HCT116 (cell line): ENCODE data around the gene STEAP1. TPM values are rescaled to one million over a fixed set of nuclear protein-coding genes. Genes with fewer than 3 reads are reported as not detected.

Experiments
- ATAC-seq: fragments of 200-7000 bp; cut with Tn5 transposase; 2 replicates; pipeline ENCODE4 v1.9.1; 2020; ENCODE audit warnings: mild to moderate bottlenecking, moderate library complexity
- BruUV-seq: library from RNA; stranded (reverse); fragments of 400-500 nt; replicated peaks from 2 replicates; lab custom pipeline; 2021; lab: Mats Ljungman, UMichigan
- CTCF ChIA-PET: fragments of 300-600 bp; sonication (Branson Sonifier 250); formaldehyde crosslinking; loops from one replicate; lab custom pipeline; 2021; ENCODE audit warnings: antibody characterized with exemption; lab: Charles Lee
- POLR2A ChIA-PET: fragments of 300-600, 350-600 bp; sonication (Branson Sonifier 250); formaldehyde crosslinking; loops from one replicate; lab custom pipeline; 2021; ENCODE audit warnings: antibody characterized with exemption; lab: Charles Lee
- RAD21 ChIA-PET, 2 experiments: fragments of 300-600 bp; sonication (Branson Sonifier 250); formaldehyde crosslinking; loops; one replicate each; lab custom pipeline; 2023; ENCODE audit warnings: low total read pairs in 2 of 2; ENCODE audit not compliant: uncharacterized antibody in 2 of 2, unreplicated experiment in 2 of 2, low non-redundant PET in 1 of 2; lab: Charles Lee
- DNase-seq: peaks from one replicate; pipeline ENCODE4 v3.0.0-alpha.2; 2010; ENCODE audit warnings: low read depth, low spot score
- H2AFZ ChIP-seq: fragments of 200-600 bp; shearing (Covaris generic), sonication (generic); 2 replicates; pipeline ENCODE4 v1.6.1; 2017; ENCODE audit warnings: low read depth, mixed run types, mixed read lengths, antibody characterized with exemption, low read length; ENCODE audit not compliant: poor library complexity, severe bottlenecking
- H3K27ac ChIP-seq: 2 replicates; pipeline ENCODE4 v1.5.1; 2012; ENCODE audit warnings: low read depth, low read length
- H3K27me3 ChIP-seq: fragments of 200-600 bp; sonication (generic); 2 replicates; pipeline ENCODE4 v1.6.1; 2016; ENCODE audit warnings: mixed run types, low read length, mixed read lengths; ENCODE audit not compliant: insufficient read depth
- H3K36me3 ChIP-seq, 2 experiments: fragments of 200-500 bp in 1 of 2; fragments of 200-600 bp in 1 of 2; sonication (Bioruptor generic) in 1 of 2; sonication (generic) in 1 of 2; 2 replicates each; pipeline versions ENCODE4 v1.5.1 to v1.6.1; 2014 to 2016; ENCODE audit warnings: low read length in 2 of 2, inconsistent platforms in 1 of 2, mixed read lengths in 1 of 2, mixed run types in 1 of 2; ENCODE audit not compliant: insufficient read depth in 2 of 2, control insufficient read depth in 1 of 2
- H3K4me1 ChIP-seq, 2 experiments: fragments of 200-600 bp in 1 of 2; sonication (generic) in 1 of 2; 2 replicates each; pipeline versions ENCODE4 v1.5.1 to v1.6.1; 2012 to 2017; ENCODE audit warnings: low read length in 2 of 2, inconsistent platforms in 1 of 2, mild to moderate bottlenecking in 1 of 2, mixed read lengths in 1 of 2, mixed run types in 1 of 2, moderate library complexity in 1 of 2; ENCODE audit not compliant: insufficient read depth in 2 of 2, control insufficient read depth in 1 of 2
- H3K4me2 ChIP-seq: fragments of 200-600 bp; sonication (generic); 2 replicates; pipeline ENCODE4 v1.6.1; 2017; ENCODE audit warnings: mixed run types, low read length, mixed read lengths
- H3K4me3 ChIP-seq, 2 experiments: fragments of 200-600 bp in 1 of 2; sonication (generic) in 1 of 2; replicated peaks in 1 of 2; 2 replicates each; pipeline ENCODE4 v1.5.1; 2011 to 2016; ENCODE audit warnings: low read length in 2 of 2, control low read depth in 1 of 2, low read depth in 1 of 2, mild to moderate bottlenecking in 1 of 2, mixed read lengths in 1 of 2, mixed run types in 1 of 2
- H3K79me2 ChIP-seq: fragments of 200-600 bp; sonication (generic); 2 replicates; pipeline ENCODE4 v1.6.1; 2017; ENCODE audit warnings: mild to moderate bottlenecking, mixed run types, low read length, moderate library complexity, mixed read lengths; ENCODE audit not compliant: insufficient read depth
- H3K9ac ChIP-seq: fragments of 200-600 bp; sonication (generic); 2 replicates; pipeline ENCODE4 v1.6.1; 2016; ENCODE audit warnings: low read length, mixed read lengths
- H3K9me2 ChIP-seq: fragments of 200-600 bp; sonication (generic), shearing (Covaris generic); 2 replicates; pipeline ENCODE4 v1.6.1; 2017; ENCODE audit warnings: mixed run types, mild to moderate bottlenecking, moderate library complexity; ENCODE audit not compliant: insufficient read depth
- H3K9me3 ChIP-seq, 2 experiments: fragments of 200-500 bp in 1 of 2; fragments of 200-600 bp in 1 of 2; sonication (Bioruptor generic) in 1 of 2; sonication (generic) in 1 of 2; 2 replicates each; pipeline ENCODE4 v1.6.1; 2014 to 2017; ENCODE audit warnings: low read length in 2 of 2, mixed read lengths in 2 of 2, inconsistent platforms in 1 of 2, low read depth in 1 of 2, mild to moderate bottlenecking in 1 of 2, mixed run types in 1 of 2, moderate library complexity in 1 of 2; ENCODE audit not compliant: control insufficient read depth in 1 of 2, insufficient read depth in 1 of 2
- H4K20me1 ChIP-seq: fragments of 200-600 bp; sonication (generic), shearing (Covaris generic); 2 replicates; pipeline ENCODE4 v1.6.1; 2017; ENCODE audit warnings: mixed run types, mild to moderate bottlenecking, moderate library complexity; ENCODE audit not compliant: insufficient read depth
- CEBPB ChIP-seq: IDR thresholded peaks from 2 replicates; pipeline ENCODE4 v1.6.1; 2012; ENCODE audit warnings: low read depth
- EGR1 ChIP-seq: IDR thresholded peaks from 2 replicates; pipeline ENCODE4 v1.6.1; 2012; ENCODE audit warnings: low read depth
- EZH2 ChIP-seq: fragments of 200-600 bp; sonication (generic); IDR thresholded peaks from 2 replicates; pipeline ENCODE4 v1.6.1; 2017; ENCODE audit warnings: antibody characterized with exemption, mixed run types
- JUND ChIP-seq: IDR thresholded peaks from 2 replicates; pipeline ENCODE4 v1.6.1; 2012
- POLR2AphosphoS5 ChIP-seq: IDR thresholded peaks from 2 replicates; pipeline ENCODE4 v1.6.1; 2011; ENCODE audit warnings: mild to moderate bottlenecking, low read depth, low read length, moderate library complexity
- RAD21 ChIP-seq: IDR thresholded peaks from 2 replicates; pipeline ENCODE4 v1.6.1; 2012; ENCODE audit warnings: low read depth, mild to moderate bottlenecking
- SIN3A ChIP-seq: IDR thresholded peaks from 2 replicates; pipeline ENCODE4 v1.6.1; 2012; ENCODE audit warnings: low read depth
- SP1 ChIP-seq: IDR thresholded peaks from 2 replicates; pipeline ENCODE4 v1.6.1; 2012; ENCODE audit warnings: low read depth
- TCF7L2 ChIP-seq: IDR thresholded peaks from 2 replicates; pipeline ENCODE4 v1.7.0; 2011; ENCODE audit warnings: borderline replicate concordance, inconsistent platforms; ENCODE audit not compliant: insufficient read depth, insufficient read length; ENCODE audit errors: extremely low read depth
- YY1 ChIP-seq: IDR thresholded peaks from 2 replicates; pipeline ENCODE4 v1.6.1; 2011; ENCODE audit warnings: low read length, low read depth, moderate library complexity, mild to moderate bottlenecking; ENCODE audit not compliant: insufficient replicate concordance; ENCODE audit errors: extremely low read depth
- ZFX ChIP-seq: fragments of 450-650 bp; IDR thresholded peaks from 2 replicates; pipeline ENCODE4 v1.6.1; 2017
- ZNF274 ChIP-seq: fragments of 200-500 bp; sonication (Bioruptor generic); IDR thresholded peaks from 2 replicates; pipeline ENCODE4 v1.6.1; 2014; ENCODE audit warnings: mild to moderate bottlenecking, low read depth, low read length, inconsistent platforms
- intact Hi-C: fragments of 100-400 bp; cut with micrococcal nuclease; formaldehyde crosslinking; loops from 2 replicates; pipeline ENCODE4 v1.10.0; 2022
- total RNA-seq: library from RNA; stranded (reverse); gene quantifications from one replicate; pipeline ENCODE4 v1.2.1, GENCODE V29; 2021; ENCODE audit not compliant: unreplicated experiment
- TF ChIP-seq, protein P1 (sequence below), 3 experiments: fragments of 200-600 bp in 1 of 3; sonication (generic) in 1 of 3; IDR thresholded peaks in 2 of 3; conservative IDR thresholded peaks in 1 of 3; 2 replicates each; pipeline ENCODE4 v1.5.1; 2012 to 2017; ENCODE audit warnings: low read depth in 2 of 3, low read length in 2 of 3, antibody characterized with exemption in 1 of 3, borderline replicate concordance in 1 of 3, control low read depth in 1 of 3, mild to moderate bottlenecking in 1 of 3, mixed read lengths in 1 of 3, mixed run types in 1 of 3, moderate library complexity in 1 of 3; ENCODE audit not compliant: insufficient read depth in 1 of 3
- TF ChIP-seq, protein P2 (sequence below): IDR thresholded peaks from 2 replicates; pipeline ENCODE4 v1.6.1; 2012
- TF ChIP-seq, protein P3 (sequence below): IDR thresholded peaks from 2 replicates; pipeline ENCODE4 v1.6.1; 2011; ENCODE audit warnings: mild to moderate bottlenecking, low read length, moderate library complexity; ENCODE audit not compliant: insufficient replicate concordance; ENCODE audit errors: extremely low read depth

Gene STEAP1
- total RNA-seq, 1 experiment from 2014 or later = 18.8 TPM

DNA sequence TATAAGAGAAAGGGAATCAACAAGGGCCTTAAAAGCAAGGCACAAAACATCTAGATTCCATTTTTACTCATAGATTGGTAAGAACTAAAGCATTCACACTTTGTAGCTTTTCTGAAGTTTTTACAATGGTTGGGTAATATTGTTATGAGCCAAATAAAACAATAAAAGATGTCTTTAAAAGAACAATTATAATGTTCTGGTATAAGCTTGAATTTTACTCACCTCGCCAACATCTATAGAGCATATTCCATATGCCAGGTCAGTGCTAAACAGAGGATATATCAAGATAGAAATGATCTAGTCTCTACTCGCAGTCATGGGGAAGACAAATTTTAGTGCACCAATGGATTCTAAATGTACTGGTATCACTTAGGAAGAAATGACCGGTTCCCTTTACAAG is 11.9 kb downstream of the STEAP1 start:
- no peak overlapping the region for H3K9ac ChIP-seq
- H2AFZ ChIP-seq = no peak overlapping the region
- no TSS peak for BruUV-seq
- intact Hi-C loops = no loop called here
- peaks cover 0 to 14% of the 10 kb centered on the region in 2 experiments; a peak in 3 of 4 replicates for H3K36me3 ChIP-seq
- ATAC-seq (no peak), DNase-seq (no peak)
- ChIA-PET RAD21 (no interaction called here), POLR2A (interaction anchor here (0.7 kb wide), 1 partner anchor 13 kb away, joined by 3 read pairs; no protein-coding TSS in a partner anchor)
- no peaks in the 10 kb centered on the region for H3K79me2 ChIP-seq
- no peaks in the 10 kb centered on the region for H3K9me2 ChIP-seq
- no peaks in the 10 kb centered on the region for H3K27me3 ChIP-seq
- no peaks in the 10 kb centered on the region for H4K20me1 ChIP-seq
- no peak overlapping the region for H3K27ac ChIP-seq
- no peak overlapping the region for H3K4me3 ChIP-seq
- H3K9me3 ChIP-seq = no peaks in the 10 kb centered on the region; a peak in 2 of 4 replicates
- TF ChIP-seq ZNF274 = no peak
- TF ChIP-seq RAD21 = no peak
- no peak for TF ChIP-seq SP1
- TF ChIP-seq JUND = no peak
- TF ChIP-seq POLR2AphosphoS5 = no peak
- TF ChIP-seq TCF7L2 = no peak
- TF ChIP-seq, protein P1, sequence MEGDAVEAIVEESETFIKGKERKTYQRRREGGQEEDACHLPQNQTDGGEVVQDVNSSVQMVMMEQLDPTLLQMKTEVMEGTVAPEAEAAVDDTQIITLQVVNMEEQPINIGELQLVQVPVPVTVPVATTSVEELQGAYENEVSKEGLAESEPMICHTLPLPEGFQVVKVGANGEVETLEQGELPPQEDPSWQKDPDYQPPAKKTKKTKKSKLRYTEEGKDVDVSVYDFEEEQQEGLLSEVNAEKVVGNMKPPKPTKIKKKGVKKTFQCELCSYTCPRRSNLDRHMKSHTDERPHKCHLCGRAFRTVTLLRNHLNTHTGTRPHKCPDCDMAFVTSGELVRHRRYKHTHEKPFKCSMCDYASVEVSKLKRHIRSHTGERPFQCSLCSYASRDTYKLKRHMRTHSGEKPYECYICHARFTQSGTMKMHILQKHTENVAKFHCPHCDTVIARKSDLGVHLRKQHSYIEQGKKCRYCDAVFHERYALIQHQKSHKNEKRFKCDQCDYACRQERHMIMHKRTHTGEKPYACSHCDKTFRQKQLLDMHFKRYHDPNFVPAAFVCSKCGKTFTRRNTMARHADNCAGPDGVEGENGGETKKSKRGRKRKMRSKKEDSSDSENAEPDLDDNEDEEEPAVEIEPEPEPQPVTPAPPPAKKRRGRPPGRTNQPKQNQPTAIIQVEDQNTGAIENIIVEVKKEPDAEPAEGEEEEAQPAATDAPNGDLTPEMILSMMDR (IDR thresholded peaks at IDR 0.05 in 2 of 3, conservative IDR thresholded peaks at IDR 0.05 in 1 of 3; ENCODE audit: borderline replicate concordance in 1 of 3, insufficient read depth in 1 of 3, low read depth in 2 of 3, low read length in 2 of 3) = no peak
- TF ChIP-seq, protein P2, sequence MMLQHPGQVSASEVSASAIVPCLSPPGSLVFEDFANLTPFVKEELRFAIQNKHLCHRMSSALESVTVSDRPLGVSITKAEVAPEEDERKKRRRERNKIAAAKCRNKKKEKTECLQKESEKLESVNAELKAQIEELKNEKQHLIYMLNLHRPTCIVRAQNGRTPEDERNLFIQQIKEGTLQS = no peak
- TF ChIP-seq SIN3A = no peak
- no peak for TF ChIP-seq EGR1
- no peak for TF ChIP-seq YY1
- TF ChIP-seq ZFX = no peak
- TF ChIP-seq EZH2 = no peak
- no peak for TF ChIP-seq CEBPB
- TF ChIP-seq, protein P3, sequence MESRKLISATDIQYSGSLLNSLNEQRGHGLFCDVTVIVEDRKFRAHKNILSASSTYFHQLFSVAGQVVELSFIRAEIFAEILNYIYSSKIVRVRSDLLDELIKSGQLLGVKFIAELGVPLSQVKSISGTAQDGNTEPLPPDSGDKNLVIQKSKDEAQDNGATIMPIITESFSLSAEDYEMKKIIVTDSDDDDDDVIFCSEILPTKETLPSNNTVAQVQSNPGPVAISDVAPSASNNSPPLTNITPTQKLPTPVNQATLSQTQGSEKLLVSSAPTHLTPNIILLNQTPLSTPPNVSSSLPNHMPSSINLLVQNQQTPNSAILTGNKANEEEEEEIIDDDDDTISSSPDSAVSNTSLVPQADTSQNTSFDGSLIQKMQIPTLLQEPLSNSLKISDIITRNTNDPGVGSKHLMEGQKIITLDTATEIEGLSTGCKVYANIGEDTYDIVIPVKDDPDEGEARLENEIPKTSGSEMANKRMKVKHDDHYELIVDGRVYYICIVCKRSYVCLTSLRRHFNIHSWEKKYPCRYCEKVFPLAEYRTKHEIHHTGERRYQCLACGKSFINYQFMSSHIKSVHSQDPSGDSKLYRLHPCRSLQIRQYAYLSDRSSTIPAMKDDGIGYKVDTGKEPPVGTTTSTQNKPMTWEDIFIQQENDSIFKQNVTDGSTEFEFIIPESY = no peak
- TF ChIP-seq, all 23 proteins: peak for 0
- Histone ChIP-seq H3K4me2 (no peak overlapping the region), H3K4me1 (no peaks in the 10 kb centered on the region)
- CTCF ChIA-PET = interaction anchor here (1.1 to 2.3 kb wide), 2 partner anchors 12 to 45 kb away, joined by 3 to 8 read pairs; partner anchors contain the start of genes STEAP1 and STEAP2
